GM19395 (cell line): ENCODE results near the gene CROCC2.
"Not testable (repeated sequence)": the region's sequence is repeated elsewhere in the genome, so short reads cannot be mapped to it uniquely, and the experiment has no call there.

Experiments
- ATAC-seq: cut with Tn5 transposase; IDR thresholded peaks from one replicate; pipeline ENCODE4 v1.9.1; 2021; ENCODE audit warnings: mild to moderate bottlenecking, moderate library complexity; ENCODE audit not compliant: unreplicated experiment

CROCC2 gene

GRCh38 chr2:240964704-240965295 is 58.7 kb downstream of the CROCC2 start:
- ATAC-seq = no peak

GRCh38 chr2:240965296-240965904 is 59.3 kb downstream of the CROCC2 start:
- no peak for ATAC-seq

- ATAC-seq = no peak
Measured at GRCh38 chr2:240965905-240966456, 59.8 kb downstream of the CROCC2 start.

- no peak for ATAC-seq
Measured at GRCh38 chr2:240966457-240966905, 60.3 kb downstream of the CROCC2 start.

GRCh38 chr2:240966906-240967680 is 61.0 kb downstream of the CROCC2 start:
- ATAC-seq = no peak

GRCh38 chr2:240967681-240968621 is 61.8 kb downstream of the CROCC2 start:
- no peak for ATAC-seq

GRCh38 chr2:240968731-240969624 is 62.8 kb downstream of the CROCC2 start:
- no peak for ATAC-seq

- ATAC-seq = no peak
Measured at GRCh38 chr2:240970104-240970503, 64.0 kb downstream of the CROCC2 start.

GRCh38 chr2:240970816-240971215 is 64.7 kb downstream of the CROCC2 start:
- ATAC-seq = no peak

- ATAC-seq = no peak
Measured at GRCh38 chr2:240972201-240972600, 66.1 kb downstream of the CROCC2 start.

GRCh38 chr2:240972636-240973521 is 66.7 kb downstream of the CROCC2 start:
- ATAC-seq = no peak

- no peak for ATAC-seq
Measured at GRCh38 chr2:240974771-240975572, 68.8 kb downstream of the CROCC2 start.

- ATAC-seq = not testable (repeated sequence)
Measured at GRCh38 chr2:240975903-240976302, 69.8 kb downstream of the CROCC2 start.

- ATAC-seq = no peak
Measured at GRCh38 chr2:240981280-240981679, 75.1 kb downstream of the CROCC2 start.

GRCh38 chr2:240981871-240982800 is 76.0 kb downstream of the CROCC2 start:
- ATAC-seq = no peak

GRCh38 chr2:240982821-240983281 is 76.7 kb downstream of the CROCC2 start:
- no peak for ATAC-seq
